ENCODE measurements around the gene LRRC72. TPM values are rescaled to one million over a fixed set of nuclear protein-coding genes. Genes with fewer than 3 reads are reported as not detected.
"Not testable (repeated sequence)": the region's sequence is repeated elsewhere in the genome, so short reads cannot be mapped to it uniquely, and the experiment has no call there.

The LRRC72 gene
- total and polyA plus RNA-seq, 2 experiments from 2014 or later: not detected

DNA sequence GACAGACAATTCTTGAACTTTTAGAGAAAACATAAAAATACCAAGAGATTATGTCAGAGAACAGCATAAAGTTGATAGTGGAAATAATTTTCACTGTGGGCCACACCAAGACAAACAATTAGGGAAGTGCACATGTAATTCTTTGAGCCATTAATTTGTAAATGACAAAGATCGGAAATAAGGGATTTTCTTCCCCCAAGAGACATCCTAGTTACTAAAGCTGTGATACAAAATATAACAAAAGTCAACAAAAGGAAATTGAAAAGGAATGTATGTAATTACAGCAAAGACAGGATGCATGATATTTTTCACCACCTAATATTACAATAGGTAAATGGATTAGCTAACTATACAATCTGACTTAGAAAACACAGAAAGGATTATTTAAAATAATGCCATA, 12.4 kb upstream of the LRRC72 start:
- no peaks in the 10 kb centered on the region for H3K27me3 ChIP-seq
- no peak for TF ChIP-seq CTCF (IDR thresholded peaks at IDR 0.05; ENCODE audit: low read depth, low read length)
- no peak for DNase-seq (ENCODE audit: low read depth in 1 of 2, low spot score in 1 of 2)
- no peak overlapping the region for H3K4me3 ChIP-seq
- H3K4me1 ChIP-seq (ENCODE audit: low read depth): no peaks in the 10 kb centered on the region
- no peak overlapping the region for H3K27ac ChIP-seq
- no peaks in the 10 kb centered on the region for H3K9me3 ChIP-seq (ENCODE audit: low read depth)
- no peaks in the 10 kb centered on the region for H3K36me3 ChIP-seq

GRCh38 chr7:16514729-16515128, 11.9 kb upstream of the LRRC72 start:
- TF ChIP-seq CTCF (IDR thresholded peaks at IDR 0.05; ENCODE audit: low read depth, low read length): no peak
- H3K4me3 ChIP-seq: no peak overlapping the region
- no peak overlapping the region for H3K27ac ChIP-seq
- H3K36me3 ChIP-seq: no peaks in the 10 kb centered on the region
- no peaks in the 10 kb centered on the region for H3K27me3 ChIP-seq
- no peaks in the 10 kb centered on the region for H3K9me3 ChIP-seq (ENCODE audit: low read depth)
- DNase-seq (ENCODE audit: low read depth in 1 of 2, low spot score in 1 of 2): no peak
- H3K4me1 ChIP-seq (ENCODE audit: low read depth): no peaks in the 10 kb centered on the region

DNA sequence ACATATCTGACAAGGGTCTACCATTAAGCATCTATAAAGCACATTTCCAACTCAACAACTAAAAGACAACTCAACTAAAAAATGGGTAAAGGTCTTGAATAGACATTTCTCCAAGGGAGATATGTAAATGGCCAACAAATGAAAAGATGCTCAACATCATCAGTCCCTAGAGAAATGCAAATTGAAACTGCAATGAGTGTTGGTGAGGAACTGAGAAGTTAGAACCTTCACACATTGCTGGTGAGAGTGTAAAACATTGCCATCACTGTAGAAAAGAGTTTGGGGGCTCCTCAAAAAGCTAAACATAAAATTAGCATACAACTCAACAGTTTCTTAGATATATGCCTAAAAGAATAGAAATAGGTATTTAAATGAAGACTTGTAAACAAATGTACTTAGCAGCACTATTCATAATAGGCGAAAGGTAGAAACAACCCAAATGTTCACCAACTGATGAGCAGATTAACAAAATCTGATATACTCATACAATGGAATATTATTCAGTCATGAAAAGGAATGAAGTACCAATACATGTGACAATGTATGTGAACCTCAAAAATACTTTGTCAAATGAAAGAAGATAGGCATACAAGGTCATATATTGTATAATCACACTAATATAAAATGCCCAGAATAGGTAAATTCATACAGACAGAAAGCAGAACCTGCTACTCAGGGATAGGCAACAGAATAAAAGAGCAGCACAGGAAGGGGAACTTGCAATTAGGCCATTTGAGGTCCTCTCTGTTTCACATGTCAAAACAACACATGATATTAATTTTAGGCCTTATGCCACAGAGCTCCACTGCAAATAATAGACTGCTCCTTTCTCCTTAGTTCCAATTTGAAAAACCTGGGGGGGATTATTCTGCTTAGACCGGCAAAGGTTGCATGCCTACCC, 10.6 kb upstream of the LRRC72 start:
- DNase-seq (ENCODE audit: low read depth in 1 of 2, low spot score in 1 of 2): no peak
- no peaks in the 10 kb centered on the region for H3K9me3 ChIP-seq (ENCODE audit: low read depth)
- no peaks in the 10 kb centered on the region for H3K4me1 ChIP-seq (ENCODE audit: low read depth)
- H3K27me3 ChIP-seq: no peaks in the 10 kb centered on the region
- no peak overlapping the region for H3K4me3 ChIP-seq
- H3K36me3 ChIP-seq: no peaks in the 10 kb centered on the region
- no peak for TF ChIP-seq CTCF (IDR thresholded peaks at IDR 0.05; ENCODE audit: low read depth, low read length)
- no peak overlapping the region for H3K27ac ChIP-seq

DNA sequence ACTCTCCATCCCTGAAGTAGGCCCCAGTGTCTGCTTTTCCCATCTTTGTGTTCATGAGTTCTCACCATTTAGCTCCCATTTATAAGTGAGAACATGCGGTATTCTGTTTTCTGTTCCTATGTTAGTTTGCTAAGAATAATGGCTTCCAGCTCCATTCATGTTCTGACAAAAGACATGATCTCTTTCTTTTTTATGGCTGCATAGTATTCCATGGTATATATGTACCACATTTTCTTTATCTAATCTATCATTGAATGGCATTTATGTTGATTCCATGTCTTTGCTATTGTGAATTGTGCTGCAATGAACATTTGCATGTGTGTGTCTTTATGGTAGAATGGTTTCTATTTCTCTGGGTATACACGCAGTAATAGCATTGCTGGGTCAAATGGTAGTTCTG, 6.6 kb upstream of the LRRC72 start:
- not testable (repeated sequence) for H3K4me1 ChIP-seq (ENCODE audit: low read depth); H3K36me3 ChIP-seq

DNA sequence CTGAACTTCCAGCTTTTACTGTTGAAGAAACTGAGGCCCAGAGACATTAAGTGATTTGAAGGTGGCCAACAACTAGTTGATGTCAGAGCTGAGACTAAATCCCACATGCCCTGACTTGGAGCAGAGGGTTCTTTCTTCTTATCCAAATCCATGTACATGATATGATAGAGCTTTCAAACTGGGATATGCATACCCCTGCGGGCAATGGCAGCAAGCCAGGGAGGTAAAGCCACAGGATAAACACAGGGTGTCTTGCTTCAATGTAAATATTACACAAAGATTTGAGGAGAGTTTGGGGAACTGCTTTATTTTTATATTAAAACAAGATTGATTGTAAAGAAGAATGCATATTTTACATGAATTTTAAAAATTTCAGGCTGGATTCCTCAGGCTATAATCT, 2.3 kb upstream of the LRRC72 start:
- Histone ChIP-seq H3K4me3 (no peak overlapping the region), H3K27me3 (no peaks in the 10 kb centered on the region), H3K4me1 (ENCODE audit: low read depth) (no peaks in the 10 kb centered on the region), H3K9me3 (ENCODE audit: low read depth) (no peaks in the 10 kb centered on the region), H3K36me3 (no peaks in the 10 kb centered on the region), H3K27ac (no peak overlapping the region)
- DNase-seq (ENCODE audit: low read depth in 1 of 2, low spot score in 1 of 2): no peak
- TF ChIP-seq CTCF (IDR thresholded peaks at IDR 0.05; ENCODE audit: low read depth, low read length): no peak

More for the DNA sequence above, 6.6 kb upstream of the LRRC72 start:
- H3K4me3 ChIP-seq; H3K9me3 ChIP-seq (ENCODE audit: low read depth); DNase-seq (ENCODE audit: low read depth in 1 of 2, low spot score in 1 of 2); H3K27me3 ChIP-seq; H3K27ac ChIP-seq: not testable (repeated sequence)

GRCh38 chr7:16528520-16528919, 1.9 kb downstream of the LRRC72 start:
- Histone ChIP-seq H3K9me3 (ENCODE audit: low read depth) (no peaks in the 10 kb centered on the region), H3K4me1 (ENCODE audit: low read depth) (no peaks in the 10 kb centered on the region), H3K27me3 (no peaks in the 10 kb centered on the region), H3K27ac (no peak overlapping the region), H3K36me3 (no peaks in the 10 kb centered on the region), H3K4me3 (no peak overlapping the region)
- TF ChIP-seq CTCF (IDR thresholded peaks at IDR 0.05; ENCODE audit: low read depth, low read length): no peak
- DNase-seq (ENCODE audit: low read depth in 1 of 2, low spot score in 1 of 2): no peak

All from cardiac muscle cell (in vitro differentiated cells and primary cell).